Embryonic facial prominence (tissue), 1 donor: ENCODE results near the gene MVK.

Experiments
- DNase-seq: peaks from one replicate; pipeline ENCODE4 v3.0.0-alpha.2; 2016; ENCODE audit errors: extremely low spot score

Gene MVK

DNA sequence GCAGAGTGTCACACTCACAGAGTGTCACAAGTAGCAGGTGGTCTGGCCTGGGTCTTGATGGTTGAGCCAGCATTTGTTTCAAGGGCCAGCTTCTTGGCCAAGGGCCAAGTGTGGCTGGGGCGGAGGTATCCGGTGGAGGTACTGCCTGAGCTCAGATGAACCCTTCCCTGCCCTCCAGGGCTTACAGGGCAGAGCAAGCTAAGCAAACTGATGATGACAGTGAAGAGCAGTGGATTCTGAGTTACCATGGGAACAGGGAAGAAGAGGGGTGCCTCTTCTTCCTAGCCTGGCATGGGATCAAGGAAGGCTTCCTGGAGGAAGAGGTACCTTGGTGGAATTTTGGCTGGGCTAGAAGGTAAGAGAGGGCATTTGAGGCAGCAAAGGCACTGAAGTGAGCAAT lies 35.7 kb downstream of the MVK start:
- DNase-seq: no peak

DNA sequence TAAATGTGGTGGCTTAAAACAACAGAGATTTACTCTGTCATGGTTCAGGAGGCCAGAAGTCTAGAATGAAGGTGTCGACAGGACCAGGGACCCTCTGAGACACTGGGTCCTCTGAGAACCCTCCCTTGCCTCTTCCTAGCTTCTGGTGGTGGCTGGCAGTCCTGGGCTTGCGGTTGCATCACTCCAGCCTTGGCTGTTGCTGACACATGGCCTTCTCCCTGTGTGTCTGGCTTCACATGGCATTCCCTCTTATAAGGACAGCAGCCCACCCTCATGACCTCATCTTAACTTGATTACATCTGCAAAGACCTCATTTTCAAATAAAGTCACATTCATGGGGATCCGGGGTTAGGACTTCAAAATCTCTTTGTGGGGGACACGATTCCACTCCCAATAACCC lies 36.9 kb downstream of the MVK start:
- DNase-seq: no peak

DNA sequence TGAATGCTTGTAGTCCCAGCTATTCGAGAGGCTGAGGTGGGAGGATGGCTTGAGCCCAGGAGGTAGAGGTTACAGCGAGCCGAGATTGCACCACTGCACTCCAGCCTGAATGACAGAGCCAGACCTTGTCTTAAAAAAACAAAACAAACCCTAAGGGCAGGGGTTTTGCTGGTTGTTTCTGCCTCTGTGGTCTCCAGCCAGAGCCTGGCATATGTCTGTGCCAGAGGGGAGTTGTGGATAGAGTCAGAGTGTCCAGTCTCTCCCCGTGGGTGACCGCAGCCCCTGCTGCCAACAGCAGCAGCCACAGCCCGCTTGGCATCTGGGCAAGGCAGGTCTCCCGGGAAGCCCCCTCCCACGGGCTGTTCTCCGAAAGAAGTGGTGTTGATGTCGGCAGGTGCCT lies 37.6 kb downstream of the MVK start:
- no peak for DNase-seq

DNA sequence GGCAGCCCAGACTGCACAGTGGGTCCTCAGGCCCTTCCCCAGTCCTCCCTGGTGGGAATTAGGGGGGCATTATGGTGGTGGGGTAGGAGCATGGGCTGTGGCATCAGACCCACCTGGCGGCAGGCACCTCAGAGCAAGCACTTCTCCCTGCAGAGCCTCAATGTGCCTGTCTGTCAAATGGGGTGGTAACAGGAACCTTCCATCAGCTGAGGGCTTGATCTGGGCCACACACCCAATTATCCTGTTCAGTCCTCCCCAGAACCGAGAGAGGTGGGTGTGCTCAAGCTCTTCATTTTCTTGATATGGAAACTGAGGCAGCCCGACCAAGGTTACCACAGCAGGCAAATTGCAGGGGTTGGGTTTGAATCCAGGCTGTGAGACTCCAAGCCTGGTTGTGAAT lies 38.4 kb downstream of the MVK start:
- DNase-seq: no peak

DNA sequence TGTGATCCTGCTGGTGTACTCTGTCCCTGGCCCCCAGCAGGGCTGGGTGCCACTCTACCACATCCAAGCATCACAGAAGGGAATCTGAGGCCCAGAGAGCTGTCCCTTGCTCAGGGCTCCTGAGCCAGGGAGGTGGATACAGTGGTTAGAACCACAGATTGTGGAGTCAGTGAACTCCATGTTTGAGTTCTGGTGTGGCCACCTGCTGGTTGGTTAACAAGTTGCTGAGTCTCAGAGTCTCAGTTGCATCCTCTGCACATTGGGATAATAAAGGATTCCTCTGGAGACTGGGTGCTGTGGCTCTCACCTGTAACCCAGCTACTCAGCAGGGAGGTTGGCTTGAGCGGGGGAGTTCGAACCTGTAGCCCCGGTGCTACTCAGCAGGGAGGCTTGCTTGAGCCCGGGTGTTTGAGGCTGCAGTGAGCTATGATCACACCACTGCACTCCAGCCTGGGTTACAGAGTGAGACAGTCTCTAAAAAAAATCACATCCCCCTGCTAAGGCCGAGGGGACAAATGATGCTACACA lies 39.4 kb downstream of the MVK start:
- DNase-seq: no peak

DNA sequence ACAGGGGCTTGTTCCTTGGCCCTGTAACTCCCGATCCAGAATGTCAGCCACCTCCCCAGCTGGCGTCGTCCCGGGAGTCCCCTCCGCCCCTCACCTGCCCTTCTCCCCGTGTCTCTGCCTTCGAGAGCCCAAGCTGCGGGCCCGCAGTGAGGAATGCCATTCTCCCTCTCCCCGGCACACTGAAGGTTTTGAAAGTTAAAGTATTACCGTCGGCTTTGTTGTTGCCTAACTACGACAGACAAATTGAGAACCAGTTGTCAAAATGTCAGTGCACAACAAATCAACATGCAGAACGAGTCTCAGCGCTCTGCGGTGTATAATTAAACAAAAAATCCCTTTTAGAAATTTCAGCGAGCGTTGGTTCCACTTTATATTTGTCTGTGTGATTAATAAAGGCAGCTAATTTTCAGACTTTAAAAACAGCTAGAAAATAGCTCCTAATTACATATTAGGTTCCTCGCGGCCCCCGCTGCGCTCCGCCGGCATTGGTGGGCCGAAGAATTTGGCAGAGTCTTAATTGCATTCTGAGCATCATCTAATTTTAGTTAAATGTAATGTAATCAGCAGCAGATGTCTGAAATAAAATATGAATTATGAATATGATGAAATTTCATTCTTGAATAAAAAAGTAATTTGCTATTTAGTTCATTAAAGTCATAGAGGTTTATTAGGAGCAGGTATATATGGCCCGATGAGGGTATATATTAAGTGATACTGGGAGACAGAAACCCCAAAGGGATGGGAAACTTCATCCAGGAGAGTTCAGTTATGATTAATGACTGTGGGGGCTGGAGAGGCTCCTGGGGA lies 40.3 kb downstream of the MVK start:
- no peak for DNase-seq

DNA sequence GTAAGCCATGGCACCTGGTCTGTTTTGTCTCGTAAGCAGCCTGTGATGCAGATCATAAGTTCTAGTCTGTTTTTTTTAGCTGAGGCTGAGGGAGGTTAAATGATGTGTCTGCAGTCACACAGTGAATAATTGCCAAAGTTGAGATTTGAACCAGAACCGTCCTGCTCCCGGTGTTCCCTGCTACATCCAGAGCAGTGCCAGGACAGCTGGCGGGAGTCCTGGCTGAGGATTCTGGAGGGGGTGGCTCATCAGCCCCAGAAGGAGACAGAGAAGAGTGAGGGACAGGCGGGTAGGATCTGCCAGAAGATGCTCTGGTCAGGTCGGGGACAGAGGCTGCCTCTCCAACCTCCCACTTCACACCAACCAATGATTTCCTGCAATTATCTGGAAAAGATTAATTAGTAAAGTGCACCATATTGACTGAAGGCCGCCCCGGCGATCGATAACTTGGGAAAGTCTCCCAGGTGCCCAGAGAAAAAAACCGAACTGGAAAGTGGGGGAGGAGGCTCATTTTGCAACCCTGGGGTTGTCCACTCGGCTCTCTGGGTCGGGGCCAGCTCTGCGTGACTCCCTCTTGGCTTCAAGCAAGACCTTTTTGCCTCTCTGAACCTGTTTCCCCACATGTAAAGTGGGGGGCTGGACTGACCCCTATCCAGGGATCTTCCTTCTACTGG lies 42.1 kb downstream of the MVK start:
- no peak for DNase-seq

DNA sequence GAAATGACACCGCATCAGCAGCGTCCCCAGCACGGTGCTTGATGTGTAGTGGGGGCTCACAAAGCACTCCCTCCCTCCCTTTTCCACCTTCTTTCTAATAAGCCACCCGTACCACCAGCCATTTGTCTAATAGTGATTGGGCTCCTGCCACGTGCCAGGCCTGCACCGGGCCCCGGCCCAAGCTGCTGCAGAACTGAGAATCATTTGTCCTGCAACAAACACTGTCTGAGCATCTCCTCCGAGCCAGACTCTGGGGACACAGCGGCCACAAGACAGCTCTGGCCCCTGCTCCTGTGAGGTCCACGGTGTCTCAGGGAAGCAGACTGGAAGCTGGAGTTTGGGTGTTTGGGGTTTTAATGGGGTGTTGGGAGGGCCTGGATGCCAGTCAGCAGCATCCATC lies 43.9 kb downstream of the MVK start:
- DNase-seq: no peak

DNA sequence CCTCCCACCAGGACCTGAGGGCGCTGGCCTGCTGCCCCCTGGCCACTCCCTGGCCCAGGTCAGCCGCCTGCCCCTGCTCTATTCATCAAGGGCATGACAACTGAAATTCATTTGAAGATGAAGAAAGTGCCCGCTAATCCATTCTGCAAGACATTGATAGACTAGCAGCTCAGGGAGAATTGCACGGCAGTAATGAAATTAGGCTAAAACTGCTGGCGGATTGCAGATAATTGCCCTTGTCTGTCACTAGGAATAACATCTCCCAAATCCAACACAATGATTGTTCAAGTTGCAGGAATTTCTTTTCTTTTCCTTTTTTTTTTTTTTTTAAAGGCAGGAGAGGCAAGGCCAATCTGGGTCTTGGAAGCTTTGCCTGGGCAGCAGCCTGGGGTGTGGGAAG lies 44.5 kb downstream of the MVK start:
- DNase-seq: no peak

DNA sequence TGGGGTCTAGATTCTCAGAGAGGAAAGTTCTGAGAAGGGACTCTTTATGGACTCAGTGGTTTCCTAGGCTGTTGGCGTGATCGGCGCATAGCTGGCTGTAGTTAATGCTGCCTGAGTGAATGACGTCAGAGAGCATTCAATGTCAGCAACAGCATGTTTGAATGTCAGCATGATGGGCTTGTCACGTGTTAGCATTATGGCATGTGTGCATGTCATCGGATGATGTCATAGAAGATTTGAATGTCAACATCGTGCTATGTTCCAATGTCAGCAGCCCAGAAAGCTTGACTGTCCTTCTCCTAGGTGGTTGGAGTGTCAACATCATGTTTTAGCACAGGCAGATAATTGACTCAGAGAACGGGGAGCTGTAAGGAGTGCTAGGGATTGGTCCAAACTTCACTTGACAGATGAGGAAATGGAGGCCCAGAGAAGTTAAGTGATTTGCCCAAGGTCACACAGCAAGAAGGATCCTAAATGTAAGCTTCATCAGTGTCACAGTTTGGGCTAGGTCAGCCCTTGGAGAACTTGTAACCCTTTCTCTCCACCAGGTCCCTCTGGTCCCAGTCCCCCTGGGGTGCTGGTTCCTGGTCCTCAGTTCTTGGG lies 45.5 kb downstream of the MVK start:
- no peak for DNase-seq

DNA sequence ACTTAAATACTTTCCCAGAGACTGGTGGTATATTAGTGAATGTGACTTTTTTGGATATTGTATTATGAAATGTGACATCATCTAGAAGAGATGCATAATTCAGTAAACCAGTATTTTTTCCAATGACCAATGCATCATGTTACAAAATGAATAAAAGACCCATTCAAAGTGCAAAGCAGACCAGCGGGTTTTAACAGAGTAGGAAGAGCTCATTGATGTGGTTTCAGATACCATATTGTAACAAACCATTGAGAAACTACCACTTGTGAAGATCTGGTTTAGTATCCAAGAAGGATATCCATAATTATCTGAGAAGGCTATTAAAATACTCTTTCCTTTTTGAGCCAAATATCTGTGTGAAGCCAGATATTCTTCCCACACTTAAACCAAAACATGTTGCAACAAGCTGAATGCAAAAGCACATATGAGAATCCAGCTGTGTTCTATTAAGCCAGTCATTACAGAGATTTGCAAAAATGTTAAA lies 47.7 kb downstream of the MVK start:
- DNase-seq: peak; percentile 51

DNA sequence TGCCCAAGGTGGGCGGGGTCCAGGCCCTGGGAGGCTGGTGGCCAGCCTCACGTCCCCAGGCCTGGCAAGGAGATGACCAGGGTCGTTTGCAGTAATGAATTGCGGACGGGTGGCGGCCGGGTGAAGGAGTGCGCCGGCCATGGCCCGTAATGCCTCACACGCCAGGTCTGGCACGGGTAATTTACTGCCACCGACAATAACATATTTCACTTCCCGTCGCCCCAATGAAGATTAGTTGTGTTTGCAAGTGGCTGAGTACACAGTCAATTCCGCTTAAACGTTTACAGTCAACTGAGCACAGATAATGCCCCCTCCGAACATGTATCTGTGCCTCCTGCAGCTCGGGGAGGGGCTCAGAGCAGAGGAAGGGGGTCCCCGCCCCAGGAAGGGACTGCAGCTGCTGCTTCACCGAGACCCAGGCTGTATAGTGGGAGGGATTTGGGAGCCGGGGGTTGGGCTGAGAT lies 48.3 kb downstream of the MVK start:
- no peak for DNase-seq

DNA sequence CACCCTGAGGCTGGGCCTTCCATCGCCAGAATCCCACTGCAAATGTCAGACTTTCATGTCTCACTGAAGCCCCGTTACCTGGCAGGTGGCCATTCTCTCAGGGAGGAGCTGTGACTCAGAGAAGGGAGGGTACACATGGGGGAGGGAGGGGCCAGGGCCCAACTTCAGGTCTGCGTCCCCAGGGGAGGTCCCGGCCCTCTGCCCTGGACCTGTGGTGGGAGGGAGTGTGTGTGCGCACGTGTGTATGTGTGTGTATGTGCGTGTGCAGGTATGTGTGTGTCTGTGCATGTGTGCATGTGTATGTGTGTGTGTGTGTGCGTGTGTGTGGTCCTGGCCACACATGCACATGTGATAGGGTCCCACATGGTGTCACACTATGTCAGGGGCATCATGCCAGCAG lies 50.9 kb downstream of the MVK start:
- DNase-seq: no peak

DNA sequence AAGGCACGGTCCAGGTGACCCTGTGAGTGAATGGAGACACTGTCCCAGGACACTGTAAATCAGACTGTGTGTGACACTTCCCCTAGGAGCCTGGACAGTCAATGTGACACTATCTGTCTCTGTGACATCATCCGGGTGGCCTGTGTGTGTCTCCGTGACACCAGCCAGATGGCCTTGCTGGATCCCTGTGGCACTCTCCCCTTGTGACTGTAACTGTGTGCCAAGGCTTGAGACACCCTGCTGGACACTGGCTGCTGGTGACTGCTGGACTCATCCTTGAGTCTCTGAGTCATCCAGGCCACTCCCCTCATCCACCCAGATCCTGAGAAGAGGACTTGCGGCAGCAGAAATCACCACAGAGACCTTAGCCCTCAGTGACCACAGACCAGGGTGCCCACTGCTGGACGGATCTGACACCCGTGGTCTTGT lies 51.6 kb downstream of the MVK start:
- DNase-seq: no peak

DNA sequence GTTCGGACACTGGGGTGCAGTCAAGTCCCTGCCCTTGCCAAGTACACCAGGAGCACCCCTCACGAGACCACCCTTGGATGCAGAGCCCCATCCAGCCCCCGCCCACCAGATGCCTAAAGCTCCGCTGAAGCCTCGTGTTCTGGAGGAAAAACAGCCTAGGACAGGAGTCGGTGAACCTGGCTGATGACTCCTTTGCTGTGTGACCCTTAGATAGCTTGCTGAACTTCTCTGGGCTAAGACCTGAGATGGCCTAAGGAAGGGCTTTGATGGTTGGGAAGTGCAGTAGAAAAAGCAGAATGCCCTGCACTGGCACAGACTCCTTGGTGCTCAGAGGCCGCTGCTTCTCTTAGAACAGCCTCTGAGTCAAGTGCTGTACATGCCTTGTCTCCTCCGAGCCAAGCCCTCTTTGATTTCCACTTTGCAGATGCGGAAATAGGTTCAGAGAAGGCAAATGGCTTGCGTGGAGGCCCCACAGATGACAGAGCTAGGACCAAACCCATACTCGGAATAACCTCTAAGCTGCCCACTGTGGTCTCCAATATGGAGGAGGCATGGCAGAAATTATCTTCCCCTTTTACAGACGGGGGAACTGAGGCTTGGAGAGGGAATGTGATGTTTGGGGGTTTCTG lies 52.3 kb downstream of the MVK start:
- no peak for DNase-seq

DNA sequence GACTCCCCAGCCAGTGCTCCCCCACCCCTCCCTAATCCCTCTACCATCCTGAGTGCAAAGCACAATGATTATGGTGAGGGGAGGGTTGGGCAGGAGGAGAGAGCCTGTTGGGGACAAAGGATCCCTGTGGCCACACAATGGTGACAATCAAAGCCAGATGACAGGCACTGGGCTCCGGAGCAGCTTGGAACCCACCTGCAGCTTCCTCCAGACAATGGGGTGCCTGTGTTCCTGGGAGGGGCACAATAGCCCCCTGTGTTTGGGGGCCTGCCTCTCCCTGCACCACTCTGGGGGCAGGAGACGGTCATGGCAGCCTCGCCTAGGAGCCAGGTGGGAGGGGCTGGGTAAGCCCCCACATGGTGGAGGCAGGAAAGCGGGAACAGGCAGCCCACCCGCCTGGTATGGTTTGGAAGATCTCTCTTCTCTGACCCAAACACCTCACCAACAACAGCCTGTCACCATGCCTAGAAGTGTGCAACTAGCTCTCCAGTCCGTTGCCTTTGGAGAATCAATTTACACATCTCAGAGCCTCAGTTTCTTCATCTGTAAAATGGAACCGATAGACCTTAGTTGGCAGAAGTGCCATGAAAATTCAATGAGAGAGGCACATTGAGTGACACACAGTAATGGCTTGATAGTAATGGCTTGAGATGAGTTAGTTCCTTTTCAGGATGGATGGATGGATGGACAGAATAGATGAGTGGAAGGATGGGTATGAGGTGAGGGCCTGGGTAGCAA lies 53.0 kb downstream of the MVK start:
- DNase-seq: no peak

DNA sequence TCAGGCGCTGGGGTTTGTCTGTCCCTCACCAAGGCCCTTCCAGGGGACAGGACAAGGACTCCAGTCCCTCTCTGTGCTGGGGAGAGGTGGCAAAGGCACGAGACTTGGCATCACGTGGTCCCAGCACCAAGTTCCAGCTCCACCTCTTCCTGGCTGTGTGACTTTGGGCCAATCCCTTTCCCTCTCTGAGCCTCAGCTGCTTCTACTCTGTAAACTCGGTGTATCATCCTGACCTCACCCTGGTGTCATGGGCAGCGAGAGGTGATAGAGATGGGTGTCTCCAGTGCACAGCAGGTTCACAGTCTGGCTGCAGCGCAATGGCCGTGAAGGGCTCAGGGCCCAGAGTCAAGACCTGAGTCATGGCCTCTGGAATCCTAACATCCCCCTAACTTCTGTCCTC lies 54.0 kb downstream of the MVK start:
- no peak for DNase-seq

DNA sequence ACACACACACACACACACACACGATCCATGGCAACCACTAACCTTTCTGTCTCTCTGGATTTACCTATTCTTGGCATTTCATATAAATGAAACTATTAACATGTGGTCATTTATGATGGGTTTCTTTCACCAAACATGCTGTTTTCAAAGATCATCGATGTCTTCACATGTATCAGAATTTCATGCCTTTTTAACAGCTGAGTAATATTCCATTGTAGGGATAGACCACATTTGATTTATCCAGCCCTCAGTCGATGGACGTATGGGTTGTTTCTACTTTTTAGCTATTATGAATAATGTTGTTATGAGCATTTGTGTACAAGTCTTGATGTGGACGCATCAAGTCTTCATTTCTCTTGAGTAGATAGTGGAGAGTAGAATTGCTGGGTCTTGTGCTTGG lies 56.5 kb downstream of the MVK start:
- DNase-seq: no peak

DNA sequence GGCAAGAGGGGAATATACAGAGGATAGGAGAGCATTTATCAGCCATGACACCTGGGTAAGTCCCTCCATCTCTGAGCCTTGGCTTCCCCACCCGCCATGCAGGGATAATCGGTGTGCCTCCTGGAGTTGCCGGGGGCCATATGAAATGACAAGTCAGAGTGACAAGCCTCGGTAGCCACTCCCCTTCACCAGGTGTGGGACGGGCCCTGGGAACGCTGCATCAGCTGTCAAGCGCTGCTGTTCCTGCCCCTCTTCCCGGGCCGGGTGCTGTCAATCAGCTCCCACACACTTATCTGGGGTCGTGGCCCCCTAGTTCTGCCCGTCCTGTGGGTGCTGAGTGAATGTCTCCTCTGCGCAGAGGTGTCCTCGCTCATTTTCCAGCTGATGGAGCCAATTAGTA lies 57.2 kb downstream of the MVK start:
- DNase-seq: no peak

DNA sequence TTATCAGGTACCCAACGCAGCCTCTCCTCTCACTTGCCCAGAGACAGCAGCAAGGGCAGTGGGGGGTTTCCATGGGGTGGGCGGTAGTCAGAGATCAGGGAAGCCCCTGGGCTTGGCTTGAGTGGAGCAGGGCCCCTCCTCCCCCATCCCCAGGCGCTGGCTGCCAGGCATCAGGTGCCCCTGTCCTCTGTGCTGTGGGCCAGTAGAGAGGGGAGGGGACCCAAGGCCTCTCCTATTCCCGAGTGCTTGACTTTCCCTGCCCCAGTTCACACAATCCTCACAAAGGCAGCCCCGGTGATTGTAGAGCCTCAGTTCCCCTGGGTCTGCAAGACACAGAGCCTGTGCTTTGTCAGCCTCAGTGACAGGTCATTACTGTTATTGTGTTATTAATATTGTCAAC lies 57.7 kb downstream of the MVK start:
- no peak for DNase-seq

DNA sequence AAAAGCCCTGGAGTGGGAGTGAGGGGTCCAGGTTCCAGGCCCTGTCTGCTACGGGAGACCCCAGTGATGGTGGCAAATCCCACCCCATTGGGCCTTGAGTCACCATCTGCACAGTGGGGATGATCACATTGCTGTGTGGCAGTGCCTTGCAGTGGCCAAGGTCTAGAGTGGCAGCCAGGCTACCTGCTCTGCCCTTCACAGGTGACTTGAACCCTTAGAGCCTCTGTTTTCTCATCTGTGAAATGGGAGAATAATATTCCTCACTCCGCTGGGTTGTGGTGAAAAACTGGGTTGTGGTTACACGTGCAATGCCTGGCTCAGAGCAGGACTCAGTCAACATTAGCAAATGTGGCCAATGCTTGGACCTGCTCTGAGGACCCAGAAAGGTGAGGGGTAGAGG lies 58.2 kb downstream of the MVK start:
- no peak for DNase-seq

DNA sequence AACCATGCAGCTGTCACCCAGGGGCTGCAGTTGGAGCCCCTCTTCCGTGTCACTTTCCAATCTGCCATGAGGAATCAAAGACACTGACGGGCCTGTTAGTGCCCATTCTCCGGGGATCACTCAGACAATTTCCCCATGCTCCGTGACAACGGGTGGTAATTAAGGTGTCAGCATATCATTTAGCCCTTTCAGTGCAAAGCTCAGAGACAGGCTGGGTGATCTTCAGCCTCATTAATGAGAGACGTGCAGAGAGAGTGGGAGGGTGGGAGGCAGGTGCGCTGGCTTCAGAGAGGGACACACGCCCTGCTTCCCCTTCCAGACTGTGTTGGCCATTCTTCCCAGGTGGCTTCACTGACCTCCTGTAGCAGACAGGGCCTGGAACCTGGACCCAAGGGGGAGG lies 58.7 kb downstream of the MVK start:
- no peak for DNase-seq
